ENCODE data around the gene NRXN3. TPM values are rescaled to one million over a fixed set of nuclear protein-coding genes. Genes with fewer than 3 reads are reported as not detected.

The NRXN3 gene
- polyA plus RNA-seq, 1 experiment: 1.1 TPM

DNA sequence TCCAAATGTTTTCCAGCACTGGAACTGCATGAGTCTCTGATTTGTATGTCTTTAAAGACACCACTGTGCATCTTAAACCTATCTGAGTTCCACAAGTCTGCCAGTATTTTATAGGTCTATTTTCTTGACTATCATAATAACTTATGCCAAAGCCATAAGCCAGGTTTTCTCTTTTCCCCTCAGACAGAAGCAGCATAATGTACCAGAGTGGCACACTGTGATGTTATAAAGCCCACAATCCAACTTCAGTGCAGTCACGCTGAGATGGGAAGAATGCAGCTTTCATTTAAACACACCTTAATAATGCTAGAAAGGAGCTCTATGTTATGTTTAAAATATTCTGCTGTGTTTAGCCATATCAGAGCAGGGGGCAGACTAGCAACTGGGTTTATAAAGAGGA, 1117.8 kb downstream of the NRXN3 start:
- H3K4me3 ChIP-seq (ENCODE audit: low read depth, low read length): no peak overlapping the region
- peaks cover 4% of the 10 kb centered on the region for H3K27me3 ChIP-seq (ENCODE audit: control insufficient read depth, insufficient read depth, low read length)
- no peak for TF ChIP-seq CTCF (IDR thresholded peaks at IDR 0.05; ENCODE audit: low read depth, low read length)
- ChIA-PET POLR2A (no interaction called here), CTCF (no interaction called here)
- H3K27ac ChIP-seq (ENCODE audit: low read depth, low read length): no peak overlapping the region
- no peak for DNase-seq (ENCODE audit: low read depth, low spot score)
- H3K9me3 ChIP-seq (ENCODE audit: control insufficient read depth, insufficient read depth, low read length): no peaks in the 10 kb centered on the region

GRCh38 chr14:79293482-79294177, 1123.5 kb downstream of the NRXN3 start:
- Histone ChIP-seq H3K27me3 (ENCODE audit: control insufficient read depth, insufficient read depth, low read length) (no peaks in the 10 kb centered on the region), H3K4me3 (ENCODE audit: low read depth, low read length) (no peak overlapping the region), H3K27ac (ENCODE audit: low read depth, low read length) (no peak overlapping the region), H3K9me3 (ENCODE audit: control insufficient read depth, insufficient read depth, low read length) (no peaks in the 10 kb centered on the region)
- TF ChIP-seq CTCF (IDR thresholded peaks at IDR 0.05; ENCODE audit: low read depth, low read length): no peak
- POLR2A ChIA-PET: no interaction called here
- DNase-seq (ENCODE audit: low read depth, low spot score): no peak
- CTCF ChIA-PET: interaction anchor here (0.5 kb wide), 1 partner anchor 70 kb away, joined by 3 read pairs; no protein-coding TSS in a partner anchor

DNA sequence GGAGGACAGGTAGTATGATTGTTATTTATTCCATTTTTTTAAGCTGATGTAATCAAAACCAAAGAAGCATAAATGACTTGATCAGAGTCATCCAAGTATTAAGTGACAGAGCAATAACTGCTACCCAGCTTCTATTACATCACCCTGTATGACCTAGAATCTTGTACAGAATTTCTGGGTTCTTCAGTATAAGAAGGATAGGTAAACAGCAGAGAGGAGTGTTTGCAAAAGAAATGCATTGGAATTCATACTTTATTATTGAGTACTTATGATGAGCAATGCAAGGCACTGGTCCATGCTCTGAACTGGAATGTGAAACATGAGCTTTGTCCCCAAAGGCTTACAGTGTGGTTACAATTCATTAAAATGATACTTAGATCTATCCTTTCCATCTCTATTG, 1124.3 kb downstream of the NRXN3 start:
- H3K4me3 ChIP-seq (ENCODE audit: low read depth, low read length): no peak overlapping the region
- TF ChIP-seq CTCF (IDR thresholded peaks at IDR 0.05; ENCODE audit: low read depth, low read length): no peak
- POLR2A ChIA-PET: no interaction called here
- no peak overlapping the region for H3K27ac ChIP-seq (ENCODE audit: low read depth, low read length)
- H3K9me3 ChIP-seq (ENCODE audit: control insufficient read depth, insufficient read depth, low read length): no peaks in the 10 kb centered on the region
- no peak for DNase-seq (ENCODE audit: low read depth, low spot score)
- no peaks in the 10 kb centered on the region for H3K27me3 ChIP-seq (ENCODE audit: control insufficient read depth, insufficient read depth, low read length)
- CTCF ChIA-PET: no interaction called here

- ChIA-PET POLR2A (no interaction called here), CTCF (no interaction called here)
- Histone ChIP-seq H3K27me3 (ENCODE audit: control insufficient read depth, insufficient read depth, low read length) (no peaks in the 10 kb centered on the region), H3K9me3 (ENCODE audit: control insufficient read depth, insufficient read depth, low read length) (no peaks in the 10 kb centered on the region), H3K4me3 (ENCODE audit: low read depth, low read length) (no peak overlapping the region), H3K27ac (ENCODE audit: low read depth, low read length) (no peak overlapping the region)
- no peak for TF ChIP-seq CTCF (IDR thresholded peaks at IDR 0.05; ENCODE audit: low read depth, low read length)
- DNase-seq (ENCODE audit: low read depth, low spot score): no peak
Observed at GRCh38 chr14:79295385-79295784, 1125.2 kb downstream of the NRXN3 start.

- no peak for TF ChIP-seq CTCF (IDR thresholded peaks at IDR 0.05; ENCODE audit: low read depth, low read length)
- POLR2A ChIA-PET: no interaction called here
Observed at GRCh38 chr14:79298373-79298772, 1128.2 kb downstream of the NRXN3 start.

More at GRCh38 chr14:79298373-79298772, 1128.2 kb downstream of the NRXN3 start:
- H3K27ac ChIP-seq (ENCODE audit: low read depth, low read length): no peak overlapping the region
- H3K4me3 ChIP-seq (ENCODE audit: low read depth, low read length): no peak overlapping the region
- no peaks in the 10 kb centered on the region for H3K27me3 ChIP-seq (ENCODE audit: control insufficient read depth, insufficient read depth, low read length)
- no peaks in the 10 kb centered on the region for H3K9me3 ChIP-seq (ENCODE audit: control insufficient read depth, insufficient read depth, low read length)
- CTCF ChIA-PET: no interaction called here
- no peak for DNase-seq (ENCODE audit: low read depth, low spot score)

Measured in AG04450 (cell line).